GM18519 (cell line): ENCODE data around the gene STK4.
"Not testable (repeated sequence)": the region's sequence is repeated elsewhere in the genome, so short reads cannot be mapped to it uniquely, and the experiment has no call there.

Source experiments
- ATAC-seq: cut with Tn5 transposase; IDR thresholded peaks from one replicate; pipeline ENCODE4 v1.9.1; 2021; ENCODE audit warnings: mild to moderate bottlenecking, moderate library complexity; ENCODE audit not compliant: unreplicated experiment, low FRiP score

STK4 gene

DNA sequence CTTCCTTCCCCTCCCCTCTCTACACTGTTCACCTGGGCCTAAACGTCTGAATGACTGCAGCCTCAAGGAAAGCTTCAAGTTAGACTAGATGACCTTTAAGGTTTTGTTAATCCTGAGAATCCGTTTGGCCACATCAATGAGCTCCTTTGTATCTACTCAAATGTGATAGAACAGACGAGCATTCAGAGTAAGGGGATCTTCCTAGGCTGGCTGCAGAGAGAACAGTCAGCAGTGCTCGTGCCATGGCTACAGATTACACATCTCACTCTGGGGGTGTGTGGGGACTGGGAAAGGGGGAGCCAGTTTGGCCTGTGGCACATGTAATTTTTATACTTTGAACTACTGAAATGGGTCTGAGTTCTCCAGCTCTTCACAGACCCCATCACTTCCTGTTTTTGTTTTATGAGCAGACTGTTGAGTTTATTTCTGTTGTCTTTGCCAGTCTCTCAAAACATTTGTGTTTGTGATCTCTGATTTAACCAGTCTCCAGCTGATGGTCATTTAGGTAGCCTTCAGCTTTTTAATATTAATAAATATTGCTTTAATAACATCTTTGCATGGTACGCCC lies 83.7 kb downstream of the STK4 start:
- no peak for ATAC-seq

DNA sequence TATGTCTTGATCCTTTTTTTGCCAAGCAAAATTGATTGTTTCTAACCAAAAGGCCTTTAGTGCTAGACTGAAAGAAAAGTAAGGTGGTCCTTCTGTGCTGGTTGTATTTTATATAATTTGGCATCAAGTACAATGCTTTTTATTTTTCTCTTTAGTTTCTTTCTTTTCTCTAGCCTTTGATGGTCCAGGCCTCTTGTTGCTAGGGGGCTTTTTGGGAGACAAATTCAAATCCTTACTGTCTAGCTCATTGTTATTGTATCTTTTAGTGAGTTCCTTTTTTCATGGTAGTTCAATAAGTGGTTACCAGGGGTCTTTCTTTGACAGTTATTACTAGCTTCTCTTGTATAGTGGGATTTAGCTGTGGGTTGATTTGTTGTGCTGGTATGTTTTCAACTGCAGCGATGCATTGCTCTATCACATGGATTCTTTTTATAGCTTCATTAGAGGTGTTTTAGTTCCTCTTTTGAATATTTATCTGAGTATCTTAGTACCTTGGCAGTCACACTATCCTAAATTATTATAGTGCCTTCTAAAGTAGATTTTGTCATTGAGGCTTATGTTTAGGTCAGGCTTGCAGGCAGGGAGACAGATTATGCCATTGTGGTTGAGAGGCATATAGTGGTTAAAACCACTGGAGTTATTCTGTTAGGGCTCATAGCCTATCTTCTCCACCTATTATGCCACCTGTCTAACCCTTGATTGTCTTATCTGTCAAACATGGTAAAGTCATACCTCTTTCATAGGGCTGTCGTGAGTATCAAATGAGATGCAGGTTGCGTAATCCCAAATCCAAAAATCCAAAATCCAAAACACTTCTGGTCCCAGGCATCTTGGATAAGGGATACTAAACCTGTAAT lies 85.1 kb downstream of the STK4 start:
- peak; percentile 42 for ATAC-seq

DNA sequence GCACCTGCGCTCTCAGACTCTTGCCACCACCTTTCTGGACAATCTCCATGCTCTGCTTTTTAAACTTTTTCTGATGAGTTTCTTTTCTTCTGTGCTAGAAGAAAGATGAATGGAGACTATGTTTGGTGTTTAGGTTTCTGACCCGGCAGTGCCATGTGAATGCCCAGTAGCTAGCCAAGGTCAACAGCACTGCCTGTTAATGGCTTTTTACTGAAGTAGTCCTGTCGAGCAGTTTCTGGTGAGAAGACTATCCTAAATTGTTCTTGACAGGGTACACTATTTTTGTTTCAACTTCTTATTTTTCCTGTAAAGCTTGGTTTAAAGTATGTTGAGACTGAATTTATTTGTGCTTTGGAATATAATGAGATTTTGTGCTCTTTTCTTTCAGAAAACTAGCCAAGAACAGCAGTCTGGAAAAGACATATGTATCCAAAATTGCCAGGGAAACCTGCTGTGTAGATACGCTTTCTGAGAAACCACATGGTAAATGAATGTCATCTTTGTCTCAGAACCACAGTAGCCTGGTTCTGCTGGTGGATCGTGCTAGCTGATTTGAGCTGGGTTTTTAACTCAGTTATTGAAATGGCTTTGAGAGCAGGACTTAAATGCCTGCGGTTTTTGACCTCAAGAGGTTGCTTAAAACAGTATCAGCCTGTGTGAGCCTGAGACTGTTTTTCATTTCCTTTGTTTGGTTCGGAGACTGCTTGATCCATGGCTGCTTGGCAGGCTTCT lies 86.6 kb downstream of the STK4 start:
- ATAC-seq = no peak

DNA sequence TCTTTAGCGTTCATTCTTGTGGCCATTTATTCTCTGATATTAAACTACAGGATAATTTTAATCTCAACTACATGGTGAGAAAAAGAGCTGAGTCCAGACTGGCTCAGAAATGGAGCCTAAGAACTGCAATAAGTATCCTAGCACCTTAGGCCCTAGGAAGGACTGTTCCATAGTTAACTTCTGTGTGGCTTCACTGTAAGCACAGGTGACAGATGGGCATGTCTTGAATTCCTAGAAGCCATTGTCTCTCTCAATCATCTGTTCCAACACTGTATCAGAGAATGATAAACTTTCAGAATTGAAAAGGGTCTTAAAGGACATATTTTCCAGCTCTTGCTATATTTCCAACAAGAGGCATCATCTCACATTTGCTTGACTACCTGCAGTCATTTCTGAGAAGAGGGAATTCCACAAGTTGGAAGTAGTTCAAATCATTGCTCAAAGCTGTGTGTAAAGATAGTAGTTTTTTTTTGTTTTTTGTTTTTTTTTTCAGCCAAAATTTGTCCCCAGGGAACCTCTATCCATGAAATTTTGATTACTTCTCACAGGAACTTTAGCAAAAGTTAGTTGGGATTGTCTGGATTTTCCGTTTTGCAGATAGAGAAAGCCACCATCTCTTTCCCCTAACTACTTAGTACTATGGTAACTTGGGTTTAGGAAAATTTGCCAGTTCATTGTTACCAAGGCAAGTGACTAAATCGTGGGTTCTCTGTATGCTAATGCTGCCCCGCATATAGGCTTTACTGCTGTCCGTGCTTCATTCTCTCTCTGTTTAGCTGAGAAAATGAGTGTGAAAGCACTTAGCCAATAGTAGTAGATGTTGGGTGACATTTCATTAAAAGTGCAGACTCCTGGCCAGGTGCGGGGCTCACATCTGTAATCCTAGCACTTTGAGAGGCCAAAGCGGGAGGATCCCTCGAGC lies 87.4 kb downstream of the STK4 start:
- no peak for ATAC-seq

DNA sequence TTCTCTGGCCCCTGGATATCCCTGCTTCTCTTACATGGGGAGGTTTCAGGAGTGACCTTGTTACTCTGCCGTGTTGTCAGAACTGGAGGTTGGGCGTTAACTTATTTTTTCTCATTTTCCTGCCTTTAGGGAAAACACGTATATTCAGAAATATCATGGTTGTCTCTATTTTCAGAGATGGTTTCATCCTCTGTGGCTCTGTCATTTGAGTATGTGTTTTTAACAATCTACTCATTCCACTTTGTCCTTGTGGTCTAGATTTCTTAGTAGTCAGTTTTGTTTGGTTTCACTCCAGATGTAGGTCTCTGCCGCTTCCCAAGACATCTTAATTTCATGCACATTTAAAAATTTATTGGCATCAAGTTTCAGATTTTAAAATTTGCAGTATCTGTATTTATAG lies 88.7 kb downstream of the STK4 start:
- ATAC-seq = no peak

DNA sequence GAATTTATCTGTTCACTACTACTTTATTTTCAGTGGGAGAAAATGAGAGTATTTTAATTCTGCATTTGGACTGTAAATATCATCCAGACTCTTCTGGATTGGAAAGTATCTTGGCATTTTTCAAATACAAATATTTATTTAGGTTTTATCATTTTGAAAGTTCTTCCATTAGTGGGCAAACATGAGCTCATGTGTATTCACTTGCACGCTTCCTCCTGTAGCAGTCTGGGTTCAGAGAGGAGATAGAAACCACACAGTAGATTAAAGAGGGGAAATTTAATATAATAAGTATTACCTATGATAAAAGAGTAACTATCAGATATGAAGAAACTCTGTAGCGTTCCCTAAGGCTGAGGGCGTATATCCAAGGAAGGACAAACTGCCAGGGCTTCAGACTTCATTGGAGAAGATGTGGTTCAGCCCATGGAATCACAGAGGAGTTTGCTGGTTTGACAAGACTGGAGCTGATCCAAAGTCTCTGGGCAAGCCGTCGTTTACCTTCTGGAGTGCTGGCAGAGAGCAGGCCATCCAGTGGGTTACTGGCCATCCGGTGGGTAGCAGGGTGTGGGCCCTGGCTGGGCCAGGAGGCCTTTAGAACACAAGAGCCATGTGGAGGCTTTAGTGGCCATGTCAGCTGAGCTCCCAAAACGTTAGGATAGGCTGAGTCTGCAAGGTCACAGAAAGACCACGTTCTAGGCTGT lies 90.3 kb downstream of the STK4 start:
- ATAC-seq = no peak

DNA sequence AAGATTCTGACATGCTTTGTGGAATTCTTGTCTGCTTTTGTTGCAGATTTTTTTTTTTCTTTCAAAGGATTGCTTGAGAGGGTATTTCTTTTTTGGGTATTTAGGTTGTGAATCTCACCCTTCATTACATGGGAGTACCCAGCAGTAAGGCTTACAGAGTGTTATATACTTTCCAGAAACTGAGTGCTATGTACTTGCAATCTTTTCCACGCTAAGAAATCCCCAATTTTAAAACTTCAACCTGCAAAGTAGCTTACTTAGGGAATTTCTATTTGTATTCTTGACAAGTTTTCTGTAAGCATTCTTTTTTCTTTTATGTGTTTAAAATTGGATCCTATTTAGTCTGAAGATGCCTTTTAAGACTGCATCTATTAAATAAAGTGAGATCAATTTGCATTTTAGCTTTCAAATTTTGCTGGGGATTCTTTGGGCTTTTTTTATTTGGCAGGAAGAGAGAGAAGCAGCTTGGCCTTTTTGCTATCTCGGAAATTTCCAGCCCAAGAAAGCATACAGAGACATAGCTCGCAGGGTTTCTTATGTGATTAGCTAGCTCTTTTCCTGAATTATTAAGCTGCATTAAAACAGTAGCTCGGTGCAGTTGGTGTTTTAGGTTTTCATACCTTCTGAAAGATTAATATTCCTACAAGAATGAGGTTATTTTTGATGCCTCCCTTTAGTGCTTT lies 92.0 kb downstream of the STK4 start:
- no peak for ATAC-seq

DNA sequence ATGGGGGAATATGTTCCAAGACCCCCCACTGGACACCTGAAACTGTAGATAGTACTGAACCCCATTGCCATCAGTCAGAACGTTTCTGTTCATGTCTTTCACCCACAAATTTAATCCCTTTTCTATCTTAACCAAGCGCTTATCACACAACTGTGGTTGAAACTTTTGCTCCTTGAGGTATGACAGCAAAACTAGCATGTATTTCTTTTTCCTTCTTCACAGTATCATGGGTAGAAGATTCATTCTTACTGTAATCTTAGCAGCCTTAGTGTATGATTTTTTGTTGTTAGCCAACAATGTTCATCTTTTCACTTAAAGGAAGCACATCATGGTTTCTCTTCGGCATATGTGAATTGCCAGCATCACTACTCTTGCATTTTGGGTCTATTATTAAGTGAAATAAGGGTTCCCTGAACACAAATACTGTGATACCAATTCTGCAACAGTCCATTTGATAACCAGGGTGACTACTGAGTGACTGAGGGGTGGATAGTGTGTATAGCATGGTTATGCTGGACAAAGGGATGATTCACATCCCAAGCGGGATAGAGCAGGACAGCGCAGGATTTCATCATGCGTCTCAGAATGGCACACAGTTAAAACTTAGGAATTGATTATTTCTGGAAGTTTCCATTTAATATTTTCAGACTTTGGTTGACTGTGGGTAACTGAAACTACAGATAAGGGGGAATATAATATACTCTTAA lies 92.9 kb downstream of the STK4 start:
- no peak for ATAC-seq

DNA sequence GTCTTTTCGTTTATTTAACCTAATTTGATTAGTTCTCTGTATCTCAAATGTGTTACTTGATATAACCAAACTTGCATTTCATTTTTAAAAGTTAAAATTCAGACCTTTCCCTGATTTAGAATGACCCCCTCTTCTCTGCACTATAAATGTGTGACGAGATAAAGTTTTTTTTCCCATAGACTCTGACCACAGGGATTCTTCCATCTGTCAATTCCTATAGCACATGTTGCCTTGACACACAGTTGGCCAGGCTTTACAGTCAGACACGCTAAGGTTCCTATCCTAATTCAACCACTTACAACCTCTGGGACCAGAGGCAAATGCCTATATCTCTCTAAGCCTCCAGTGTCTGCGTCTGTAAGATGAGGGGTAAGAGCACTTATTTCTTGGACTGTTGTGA lies 94.0 kb downstream of the STK4 start:
- no peak for ATAC-seq

DNA sequence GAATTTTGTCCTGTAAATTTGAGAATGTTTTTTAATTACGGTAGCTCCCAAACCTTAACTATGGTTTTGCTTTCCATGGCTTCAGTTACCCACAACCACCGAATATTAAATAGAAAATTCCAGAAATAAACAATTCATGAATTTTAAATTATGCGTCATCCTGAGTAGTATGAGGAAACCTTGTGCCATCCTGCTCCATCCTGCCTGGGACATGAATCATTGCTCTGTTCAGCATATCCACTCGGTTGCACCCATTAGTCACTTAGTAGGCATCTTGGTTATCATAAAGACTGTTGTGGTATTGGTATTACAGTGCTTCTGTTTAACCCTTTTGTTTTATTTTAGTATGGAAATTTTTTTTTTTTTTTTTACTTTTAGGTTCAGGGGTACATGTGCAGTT lies 94.9 kb downstream of the STK4 start:
- no peak for ATAC-seq

DNA sequence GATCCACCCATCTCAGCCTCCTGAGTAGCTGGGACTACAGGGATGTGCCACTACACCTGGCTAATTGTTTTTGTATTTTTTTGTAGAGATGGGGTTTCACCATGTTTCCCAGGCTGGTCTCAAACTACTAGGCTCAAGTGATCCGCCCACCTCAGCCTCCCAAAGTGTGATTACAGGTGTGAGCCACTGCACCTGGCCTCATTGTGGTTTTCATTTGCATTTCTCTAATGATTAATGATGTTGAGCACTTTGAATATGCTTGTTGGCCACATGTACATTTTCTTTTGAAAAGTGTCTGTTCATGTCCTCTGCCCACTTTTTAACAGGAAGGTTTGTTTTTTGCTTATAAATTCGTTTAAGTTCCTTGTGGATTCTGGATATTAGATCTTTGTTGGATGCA lies 96.8 kb downstream of the STK4 start:
- ATAC-seq = not testable (repeated sequence)

DNA sequence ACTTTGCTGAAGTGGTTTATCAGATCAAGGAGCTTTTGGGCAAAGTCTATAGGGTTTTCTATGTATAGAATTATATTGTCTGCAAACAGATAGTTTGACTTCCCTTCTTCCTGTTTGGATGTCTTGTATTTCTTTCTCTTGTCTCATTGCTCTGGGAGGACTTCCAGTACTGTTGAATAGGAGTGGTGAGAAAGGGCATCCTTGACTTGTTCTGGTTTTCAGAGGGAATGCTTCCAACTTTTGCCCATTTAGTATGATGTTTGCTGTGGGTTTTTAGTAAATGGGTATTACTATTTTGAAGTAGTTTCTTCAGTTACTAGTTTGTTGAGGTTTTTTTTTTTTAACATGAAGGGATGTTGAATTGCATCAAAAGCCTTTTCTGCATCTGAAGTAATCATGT lies 98.5 kb downstream of the STK4 start:
- no peak for ATAC-seq

DNA sequence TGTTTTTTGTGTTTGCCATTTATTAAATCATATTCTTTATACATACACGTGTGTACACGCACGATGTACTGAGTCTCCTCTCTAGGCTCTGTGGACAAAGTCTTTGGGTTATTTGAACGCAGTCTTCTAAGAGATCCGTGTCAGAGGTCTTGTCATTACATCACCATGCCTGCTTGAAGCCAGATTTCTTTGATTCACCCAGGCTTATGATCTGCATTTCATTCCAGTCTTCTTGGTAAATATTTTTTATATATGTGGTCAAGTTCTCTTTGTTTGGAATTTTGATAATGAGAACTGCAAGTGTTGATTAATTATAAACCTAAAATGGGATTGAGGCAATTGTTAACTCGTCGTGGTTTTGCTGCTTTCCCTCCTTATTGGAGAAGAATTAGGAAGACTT lies 100.1 kb downstream of the STK4 start:
- ATAC-seq = no peak

DNA sequence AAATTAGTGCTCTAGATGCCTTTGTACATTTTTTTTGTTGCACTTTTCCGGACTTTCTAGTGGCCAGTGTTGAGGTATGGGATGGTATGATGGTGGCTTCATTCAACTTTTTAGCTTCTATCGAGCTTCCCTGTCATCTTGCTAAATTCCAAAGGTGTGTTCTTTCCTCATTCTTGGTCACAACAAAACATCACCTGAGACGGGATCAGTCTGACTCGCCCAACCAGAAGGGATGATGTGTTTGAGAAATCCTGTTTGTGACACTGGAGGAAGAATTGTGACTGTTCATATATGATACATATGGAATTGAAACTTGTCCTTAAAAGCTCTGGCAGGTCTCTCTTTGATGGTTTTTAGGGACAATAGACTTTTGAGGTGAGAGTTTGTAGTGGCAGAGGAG lies 100.8 kb downstream of the STK4 start:
- ATAC-seq = no peak

DNA sequence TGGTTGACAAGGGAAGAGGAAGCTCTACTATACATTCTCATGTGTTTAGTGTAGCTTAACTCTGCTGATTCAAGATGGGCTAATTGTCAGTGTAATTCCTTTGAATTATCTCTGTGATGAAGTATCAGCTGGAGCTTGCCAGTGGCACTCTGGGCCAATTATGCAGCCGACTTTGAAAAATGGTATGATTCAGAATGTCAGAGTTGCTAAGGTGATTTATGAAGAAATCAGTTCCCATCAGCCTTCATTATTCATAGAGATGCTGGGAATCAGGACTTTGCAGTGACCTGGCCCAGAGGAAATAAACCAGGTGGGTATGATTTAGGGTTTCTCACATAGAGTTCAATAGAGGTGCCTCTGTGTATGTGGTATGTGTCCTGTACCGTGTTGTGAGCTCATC lies 101.2 kb downstream of the STK4 start:
- no peak for ATAC-seq

DNA sequence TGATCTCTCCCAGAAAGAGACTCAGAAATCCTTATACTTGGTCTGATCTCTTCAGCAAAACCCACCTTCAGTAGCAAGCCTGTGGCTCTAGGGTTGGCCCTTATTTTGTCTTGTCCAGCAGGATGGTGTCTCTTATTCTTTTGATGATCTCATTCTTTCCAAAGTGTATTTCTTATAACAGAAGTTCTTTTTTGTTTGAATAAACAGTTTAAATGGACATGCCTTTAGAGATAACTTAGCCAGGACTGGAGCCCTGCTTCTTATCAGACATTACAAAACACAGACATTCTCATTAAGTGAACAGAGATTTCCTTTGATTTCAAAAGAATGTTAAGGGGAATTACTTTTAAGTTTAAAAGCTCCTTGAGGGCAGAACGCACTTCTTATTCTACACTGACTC lies 102.9 kb downstream of the STK4 start:
- ATAC-seq = no peak

DNA sequence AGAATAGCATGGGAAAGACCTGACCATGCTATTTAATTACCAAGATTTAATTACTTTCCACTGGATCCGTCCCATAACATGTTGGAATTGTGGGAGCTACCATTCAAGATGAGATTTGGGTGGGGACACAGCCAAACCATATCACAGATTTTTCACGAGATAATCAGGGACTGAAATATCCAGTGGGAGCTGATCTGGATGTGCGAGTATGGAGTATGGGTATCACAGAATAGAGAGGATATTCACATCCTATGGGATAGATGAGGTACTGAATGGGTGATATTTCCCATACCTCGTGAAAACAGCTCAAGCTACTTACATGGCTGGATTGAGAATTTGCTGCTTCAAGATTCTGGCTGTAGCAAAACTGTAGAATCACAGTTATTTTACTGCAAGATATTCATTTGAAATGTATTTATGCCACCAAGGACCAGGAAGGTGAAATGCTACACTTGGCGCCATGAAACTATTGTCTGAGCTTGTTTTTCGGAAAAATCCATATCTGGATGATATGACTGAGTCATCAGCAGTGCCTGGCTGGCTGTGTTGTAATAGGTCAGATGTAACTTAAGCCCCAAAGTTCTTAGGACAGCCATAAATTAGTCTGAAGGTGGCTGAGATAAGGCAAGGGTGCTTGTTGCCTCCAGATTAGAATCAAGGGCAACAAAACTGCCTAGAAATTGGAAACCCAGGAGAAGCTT lies 104.8 kb downstream of the STK4 start:
- no peak for ATAC-seq

DNA sequence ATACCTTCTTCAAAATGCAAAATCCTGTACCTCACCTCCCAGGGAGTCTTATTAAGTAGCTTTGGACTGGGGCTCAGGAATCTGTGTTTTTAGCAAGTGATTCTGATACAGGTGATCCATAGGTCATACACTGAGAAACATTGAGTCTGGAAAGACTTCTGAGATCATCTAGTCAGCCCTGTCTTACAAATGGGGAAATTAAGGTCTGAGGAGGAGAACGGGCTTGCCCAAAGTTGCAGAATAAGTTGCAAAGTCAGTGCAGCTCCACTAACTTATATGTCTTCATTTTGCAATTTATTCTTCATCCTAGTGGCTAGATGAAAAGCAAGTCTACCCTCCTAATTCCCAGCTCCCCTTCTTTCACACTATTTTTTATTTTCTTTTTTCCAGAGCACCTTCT lies 105.8 kb downstream of the STK4 start:
- no peak for ATAC-seq
